ENCODE measurements around the gene ATRIP.

GRCh38 chr3:48428572-48429316 is 17.8 kb upstream of the ATRIP start:
- TF ChIP-seq CTCF (IDR thresholded peaks at IDR 0.05), result no peak
- TF ChIP-seq POLR2A (IDR thresholded peaks at IDR 0.05), result peak; percentile 36 to 58
- no peak for TF ChIP-seq EP300 (IDR thresholded peaks at IDR 0.05)

All from sigmoid colon (tissue), 4 donors.